Stimulated activated CD4-positive, alpha-beta T cell treated with anti-CD3 and anti-CD28 coated beads, TNF-alpha, amount 100 ng/mL, for 1 hour (primary cell): Measurements from ENCODE around the gene EVX1.

Experiments
- DNase-seq, 3 donors: peaks; one replicate each; pipeline ENCODE4 v3.0.0-alpha.2; 2020; ENCODE audit warnings: low read depth in 3 of 3, low spot score in 1 of 3

Gene EVX1

DNA sequence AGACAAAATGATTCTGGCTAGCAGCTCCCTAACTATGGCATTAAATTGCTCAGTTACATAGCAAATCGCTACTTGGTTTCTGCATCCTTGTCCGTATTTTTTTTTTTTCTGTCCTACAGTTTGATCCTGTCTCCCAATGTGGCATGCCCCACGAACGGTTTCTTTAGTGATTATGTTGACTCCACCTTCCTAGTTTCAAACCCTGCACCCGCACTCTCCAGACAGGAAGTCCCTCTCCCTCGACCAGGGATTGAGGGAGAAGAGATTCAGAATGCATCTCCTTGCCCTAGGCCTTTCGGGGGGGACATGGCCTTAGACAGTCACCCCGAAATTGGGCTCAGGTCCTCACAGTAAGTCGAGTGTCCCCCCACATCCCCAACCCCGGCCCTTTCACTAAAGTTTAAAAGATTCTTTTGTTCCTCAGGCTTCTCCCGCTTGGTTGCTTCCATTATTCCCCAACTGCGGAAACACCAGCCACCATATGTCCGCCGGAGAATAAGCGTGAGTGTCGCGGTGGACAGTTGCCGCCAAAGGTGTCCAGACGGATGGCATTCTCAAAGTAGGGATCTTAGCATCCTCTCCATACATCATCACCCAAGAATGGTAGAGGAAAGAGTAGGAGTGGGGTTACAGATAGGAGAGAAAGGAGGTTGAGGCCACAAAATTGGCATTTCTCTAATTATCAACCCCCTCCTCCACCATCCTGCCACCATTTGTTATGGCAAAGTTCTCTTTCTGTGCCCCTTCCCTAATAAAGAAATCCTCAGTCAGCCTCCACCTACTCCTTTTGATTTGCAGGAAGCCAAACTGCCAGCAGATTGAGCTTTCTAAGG lies 7.3 kb downstream of the EVX1 start:
- no peak for DNase-seq

DNA sequence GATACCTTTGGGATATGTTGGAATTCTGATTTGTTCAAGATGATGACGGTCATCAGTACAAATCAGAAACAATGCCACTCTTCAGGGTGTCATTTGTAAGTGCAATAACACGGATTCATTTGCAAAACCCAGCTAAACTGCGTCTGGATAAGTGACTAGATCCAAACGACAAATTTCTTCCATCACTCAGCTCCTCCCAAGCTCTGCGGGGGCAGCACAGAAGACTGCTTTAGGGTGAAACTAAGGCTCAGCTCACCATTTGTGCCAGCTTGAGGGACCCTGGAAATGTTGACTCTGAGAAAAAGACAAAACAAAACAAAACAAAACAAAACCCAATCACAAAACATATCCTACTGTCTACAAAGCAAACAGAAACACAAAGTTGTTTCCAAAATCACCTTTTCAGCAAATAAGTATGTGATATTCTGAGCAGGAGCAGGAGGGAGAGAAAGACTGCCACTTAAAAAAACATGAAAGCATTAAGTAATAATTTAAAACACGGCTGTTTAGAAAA lies 8.0 kb downstream of the EVX1 start:
- DNase-seq: no peak

DNA sequence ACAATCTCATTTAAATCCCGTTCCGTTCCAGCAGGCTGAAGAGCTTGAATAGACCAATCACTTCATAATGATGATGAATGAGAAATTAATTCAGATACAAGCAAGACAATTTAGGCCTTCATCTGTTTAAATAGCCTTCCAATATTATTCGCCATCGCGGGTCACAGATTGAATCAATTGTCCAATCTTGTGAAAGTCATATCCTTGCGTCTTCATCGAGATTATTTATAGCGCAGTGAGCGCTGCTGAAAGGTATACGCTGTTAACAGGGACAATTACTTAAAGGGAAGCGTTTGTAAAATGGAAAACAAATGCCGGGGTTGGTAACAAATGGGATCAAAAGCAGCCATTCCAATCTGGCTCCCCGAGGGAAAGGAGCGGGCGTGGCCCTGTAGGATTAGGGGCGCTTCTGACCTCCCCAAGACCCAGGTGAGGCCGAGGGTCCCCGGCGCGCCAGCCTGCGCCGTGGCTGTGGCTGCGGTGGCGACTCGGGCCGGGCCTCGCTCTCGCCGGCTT lies 8.6 kb downstream of the EVX1 start:
- DNase-seq: no peak

DNA sequence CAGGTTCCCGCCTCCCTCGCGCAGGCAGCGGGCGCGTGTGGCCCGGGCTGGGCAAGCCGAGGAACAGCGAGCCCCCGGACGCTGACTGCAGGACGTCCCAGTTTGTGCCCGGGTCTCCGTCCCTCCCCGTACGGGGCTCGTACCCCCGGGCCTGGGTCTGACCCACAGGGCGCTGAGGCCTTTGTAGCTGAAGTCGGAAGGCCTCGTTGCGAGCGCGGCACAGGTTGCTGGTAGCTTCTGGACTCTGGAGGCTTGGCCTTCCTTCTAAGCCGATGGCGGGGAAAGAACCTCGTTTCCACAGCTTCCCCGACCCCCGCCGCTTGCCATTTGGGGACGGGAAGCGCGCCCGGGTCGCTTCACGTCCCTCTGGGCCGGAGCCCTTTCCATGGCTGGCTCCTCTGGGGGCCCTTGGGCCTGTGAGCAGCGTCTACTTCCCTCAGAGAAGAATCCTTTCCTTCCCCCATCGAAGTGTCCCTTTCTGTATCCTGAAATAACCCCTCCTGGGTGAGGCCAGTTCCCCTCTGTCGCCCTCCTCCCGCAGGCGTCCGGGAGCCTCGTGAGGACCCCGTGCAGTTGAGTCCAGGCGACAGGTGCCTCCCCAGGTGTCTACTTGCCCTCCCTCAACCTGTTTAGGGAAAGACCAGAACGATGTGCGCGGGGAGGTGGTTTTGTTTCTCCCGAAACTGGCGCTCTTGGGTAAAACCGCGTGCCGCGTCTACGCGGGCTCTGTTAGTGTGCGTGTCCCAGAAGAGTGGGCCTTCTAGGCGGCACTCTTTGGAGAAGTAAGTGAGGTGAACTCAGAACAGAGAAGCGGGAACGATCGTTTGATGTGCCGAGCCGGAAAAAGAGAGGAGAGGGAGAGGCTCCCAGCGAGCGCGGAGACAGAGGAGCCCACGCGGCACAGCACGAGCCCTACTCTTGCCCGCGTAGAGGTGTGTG lies 9.3 kb downstream of the EVX1 start:
- no peak for DNase-seq

DNA sequence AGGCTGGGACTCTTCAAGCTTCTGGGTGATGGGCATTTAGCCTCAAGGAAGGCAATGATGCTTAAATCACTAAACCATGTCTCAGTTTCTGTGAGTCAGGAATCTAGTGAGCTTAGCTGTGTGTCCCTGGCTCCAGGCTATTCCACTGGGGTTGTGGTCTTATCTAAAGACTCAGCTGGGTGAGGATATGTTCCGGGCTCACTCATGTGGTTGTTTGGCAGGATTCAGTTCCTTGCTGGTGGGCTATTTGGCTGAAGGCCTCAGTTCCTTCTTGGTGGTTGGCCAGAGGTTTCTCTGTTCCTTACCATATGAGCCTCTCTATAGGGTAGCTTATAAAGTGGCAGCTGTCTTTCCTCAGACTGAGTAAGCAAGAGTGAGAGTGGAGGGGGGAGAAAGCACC lies 12.0 kb downstream of the EVX1 start:
- DNase-seq: no peak

DNA sequence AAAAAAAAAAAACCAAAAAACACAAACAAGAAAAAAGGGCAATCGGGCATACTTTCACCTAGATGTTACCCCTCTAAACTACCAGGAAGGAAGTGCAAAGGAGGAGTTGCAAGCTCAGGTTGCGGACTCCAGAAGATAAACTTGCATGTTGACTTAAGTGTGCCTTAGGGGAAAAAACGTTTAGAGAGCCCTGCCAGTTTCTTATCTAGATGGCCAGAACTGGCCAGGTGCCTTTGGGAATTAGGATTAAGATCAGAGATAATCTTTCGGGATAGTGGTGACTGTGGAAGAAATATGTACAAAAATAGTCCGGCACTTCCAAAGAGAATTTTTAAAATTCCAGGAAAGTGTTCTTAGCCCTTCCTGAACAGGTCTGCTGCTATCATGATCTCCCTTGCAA lies 17.6 kb downstream of the EVX1 start:
- no peak for DNase-seq

DNA sequence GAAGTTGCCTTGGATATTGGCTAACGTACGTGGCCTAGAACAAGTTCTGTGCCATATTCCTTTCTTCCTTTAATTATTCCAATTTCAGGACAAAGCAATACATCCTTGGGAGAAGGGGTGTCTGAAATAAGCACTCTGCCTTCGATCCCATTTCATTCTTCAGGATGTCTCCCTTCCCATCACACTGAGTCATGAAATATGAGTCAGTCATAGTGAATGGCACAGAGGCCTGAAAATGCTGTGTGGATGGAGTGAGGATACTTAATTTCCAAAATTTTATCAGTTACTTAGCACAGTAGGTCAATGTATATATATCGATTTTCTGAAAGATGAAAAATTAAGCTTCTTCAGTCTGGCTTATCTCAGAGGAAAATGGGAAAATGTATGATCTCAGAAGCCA lies 19.5 kb downstream of the EVX1 start:
- DNase-seq: no peak

DNA sequence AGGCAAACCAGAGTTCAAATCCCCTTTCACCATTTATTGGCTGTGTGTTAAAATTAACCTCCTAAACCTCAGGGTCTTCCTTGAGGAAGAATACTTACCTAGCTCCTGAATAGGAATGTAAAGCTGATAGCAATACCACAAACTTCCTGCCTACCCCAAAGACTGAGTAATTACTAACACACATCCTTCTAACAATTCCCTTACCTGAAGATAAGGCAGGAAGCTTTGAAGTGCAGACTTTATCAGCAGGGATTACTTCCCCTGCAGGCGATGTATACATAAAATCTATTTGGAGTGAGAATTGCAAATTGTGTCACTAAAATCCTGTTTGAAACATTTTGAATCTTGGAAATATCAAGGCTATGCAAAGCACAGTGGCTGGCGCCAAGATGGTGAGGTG lies 21.2 kb downstream of the EVX1 start:
- no peak for DNase-seq

DNA sequence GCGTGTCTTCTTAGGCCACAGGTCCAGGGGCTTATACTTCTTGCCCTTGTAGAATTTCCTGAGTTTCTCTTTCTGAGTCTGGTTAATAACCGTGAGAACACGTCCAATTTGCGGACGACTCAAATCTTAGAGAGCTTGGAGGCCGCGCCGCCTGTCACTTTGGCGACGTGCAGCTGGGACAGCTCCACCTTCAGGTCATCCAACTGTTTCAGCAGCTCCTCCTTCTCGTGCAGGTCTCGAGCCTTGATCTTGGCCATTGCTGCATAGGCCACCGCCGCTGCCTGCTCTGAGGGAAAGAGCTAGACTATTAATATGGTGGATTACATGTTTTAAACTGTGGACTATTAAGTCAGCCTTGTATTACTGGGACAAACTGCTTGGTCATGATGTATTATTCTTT lies 26.9 kb downstream of the EVX1 start:
- no peak for DNase-seq

DNA sequence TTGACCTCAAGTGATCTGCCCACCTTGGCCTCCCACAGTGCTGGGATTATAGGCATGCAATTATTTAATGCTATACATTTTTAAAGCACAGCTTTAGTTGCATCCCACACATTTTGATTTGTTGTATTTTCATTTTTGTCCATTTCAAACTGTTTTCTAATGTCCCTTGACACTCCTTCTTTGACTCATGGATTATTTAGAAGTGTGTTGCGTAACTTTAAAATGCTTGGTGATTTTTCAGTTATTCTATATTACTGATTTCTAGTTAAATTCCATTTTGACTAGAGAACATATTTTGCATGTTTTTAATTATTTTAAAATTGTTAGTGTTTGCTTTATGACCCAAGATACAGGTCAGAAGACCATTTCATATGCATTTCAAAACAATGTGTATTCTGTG lies 28.8 kb downstream of the EVX1 start:
- no peak for DNase-seq

DNA sequence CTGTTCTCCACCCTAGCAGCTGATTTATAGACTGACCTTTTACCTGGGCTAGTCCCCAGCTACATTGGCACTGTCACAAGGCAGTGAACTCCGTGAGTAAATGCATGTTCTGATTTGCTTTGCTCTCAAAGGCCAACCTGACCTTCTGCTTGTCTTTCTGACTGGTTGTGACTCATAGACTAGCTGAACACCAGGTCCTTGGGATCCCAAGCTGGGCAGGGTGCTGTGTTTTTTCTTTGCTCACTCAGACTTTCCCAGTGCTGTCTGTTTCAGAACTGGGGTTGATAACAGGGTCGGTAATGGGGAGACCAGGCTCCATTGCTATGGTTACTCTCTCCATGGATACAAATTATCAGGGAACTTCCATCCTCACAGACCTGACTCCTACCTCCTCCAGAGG lies 35.0 kb downstream of the EVX1 start:
- DNase-seq: no peak

DNA sequence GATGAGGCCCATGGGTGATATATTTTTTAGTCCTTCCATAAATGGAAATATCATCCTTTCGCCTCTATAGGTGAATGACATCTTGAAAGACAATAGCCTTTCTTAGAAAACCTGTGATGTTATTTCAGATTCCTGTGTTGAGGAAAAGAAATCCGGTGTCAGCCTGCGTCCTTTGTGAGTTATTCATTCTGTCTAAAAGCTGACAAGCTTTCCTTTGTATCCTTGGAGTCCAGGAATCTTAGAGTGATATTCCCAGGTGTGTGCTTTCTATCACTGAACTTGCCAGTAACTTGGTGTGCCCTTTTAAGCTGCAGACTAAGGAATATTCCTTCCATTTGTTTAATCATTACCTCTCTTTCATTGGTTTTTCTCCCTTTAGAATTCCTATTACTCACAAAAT lies 41.0 kb downstream of the EVX1 start:
- DNase-seq: no peak

DNA sequence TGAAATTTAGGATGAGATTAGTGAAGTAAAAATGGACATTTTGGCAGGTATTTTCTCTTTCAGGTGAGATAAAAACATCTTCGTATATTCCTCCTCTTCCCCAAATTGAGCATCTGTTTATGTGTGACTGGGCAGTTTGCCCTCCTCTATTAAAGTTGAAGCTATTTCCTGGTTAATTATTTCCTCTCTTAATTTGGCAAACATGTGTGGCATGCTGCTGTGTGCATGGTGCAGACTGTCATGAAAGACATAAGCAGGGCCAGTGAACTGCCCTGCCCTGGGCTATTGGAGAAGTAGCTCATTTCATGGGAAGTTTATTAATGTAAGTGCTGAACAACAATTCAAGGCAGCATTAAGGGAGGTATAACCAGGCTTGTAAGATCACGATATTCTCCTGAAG lies 52.6 kb downstream of the EVX1 start:
- no peak for DNase-seq

DNA sequence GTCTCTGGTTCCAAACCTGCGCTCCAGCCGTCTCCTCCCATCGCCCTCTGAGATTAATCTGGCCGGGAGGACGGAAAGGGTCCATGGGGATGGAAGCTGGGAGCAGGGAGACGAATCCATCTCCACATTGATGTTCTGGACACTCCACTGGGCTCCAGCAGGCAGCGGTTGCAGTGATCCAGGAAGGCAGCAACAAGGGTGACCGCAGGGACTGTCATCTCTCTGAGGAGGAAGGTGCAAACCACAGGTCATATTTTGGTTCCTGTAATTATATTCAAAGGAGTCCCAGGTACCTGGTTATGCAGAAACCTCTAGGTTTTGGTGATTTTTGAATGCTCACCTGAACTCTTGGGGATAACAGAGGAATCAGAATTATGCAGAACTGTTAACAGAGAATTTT lies 54.8 kb downstream of the EVX1 start:
- DNase-seq: no peak
